ENCODE results near the gene ERG. TPM values are rescaled to one million over a fixed set of nuclear protein-coding genes. Genes with fewer than 3 reads are reported as not detected.

Gene ERG
- total RNA-seq, 1 donor from 2014 or later, result under 0.01 TPM

GRCh38 chr21:38434913-38435533, 63.3 kb downstream of the ERG start:
- FAIRE-seq (no peak), DNase-seq (ENCODE audit: low read depth) (peak; percentile 57)
- no peaks in the 10 kb centered on the region for H3K27me3 ChIP-seq (ENCODE audit: control insufficient read depth, insufficient read depth, low read length)
- no peaks in the 10 kb centered on the region for H3K36me3 ChIP-seq (ENCODE audit: control insufficient read depth, insufficient read depth, low read length)
- TF ChIP-seq CTCF (IDR thresholded peaks at IDR 0.05; ENCODE audit: insufficient read depth, low read length, severe bottlenecking), result no peak
- H3K4me3 ChIP-seq (ENCODE audit: low read depth, low read length), result no peak overlapping the region

GRCh38 chr21:38433471-38433870, 64.8 kb downstream of the ERG start:
- no peak for DNase-seq (ENCODE audit: low read depth)
- H3K27me3 ChIP-seq (ENCODE audit: control insufficient read depth, insufficient read depth, low read length), result no peaks in the 10 kb centered on the region
- no peaks in the 10 kb centered on the region for H3K36me3 ChIP-seq (ENCODE audit: control insufficient read depth, insufficient read depth, low read length)
- no peak overlapping the region for H3K4me3 ChIP-seq (ENCODE audit: low read depth, low read length)
- TF ChIP-seq CTCF (IDR thresholded peaks at IDR 0.05; ENCODE audit: insufficient read depth, low read length, severe bottlenecking), result no peak
- no peak for FAIRE-seq

- peak; percentile 75 for FAIRE-seq
- Histone ChIP-seq H3K27me3 (ENCODE audit: control insufficient read depth, insufficient read depth, low read length) (no peaks in the 10 kb centered on the region), H3K4me3 (ENCODE audit: low read depth, low read length) (no peak overlapping the region), H3K36me3 (ENCODE audit: control insufficient read depth, insufficient read depth, low read length) (no peaks in the 10 kb centered on the region)
- TF ChIP-seq CTCF (IDR thresholded peaks at IDR 0.05; ENCODE audit: insufficient read depth, low read length, severe bottlenecking), result no peak
- DNase-seq (ENCODE audit: low read depth), result no peak
Observed at GRCh38 chr21:38430401-38430984, 67.8 kb downstream of the ERG start.

GRCh38 chr21:38429011-38429410, 69.3 kb downstream of the ERG start:
- Histone ChIP-seq H3K36me3 (ENCODE audit: control insufficient read depth, insufficient read depth, low read length) (no peaks in the 10 kb centered on the region), H3K4me3 (ENCODE audit: low read depth, low read length) (no peak overlapping the region), H3K27me3 (ENCODE audit: control insufficient read depth, insufficient read depth, low read length) (no peaks in the 10 kb centered on the region)
- FAIRE-seq (no peak), DNase-seq (ENCODE audit: low read depth) (no peak)
- no peak for TF ChIP-seq CTCF (IDR thresholded peaks at IDR 0.05; ENCODE audit: insufficient read depth, low read length, severe bottlenecking)

- Histone ChIP-seq H3K4me3 (ENCODE audit: low read depth, low read length) (no peak overlapping the region), H3K27me3 (ENCODE audit: control insufficient read depth, insufficient read depth, low read length) (no peaks in the 10 kb centered on the region), H3K36me3 (ENCODE audit: control insufficient read depth, insufficient read depth, low read length) (no peaks in the 10 kb centered on the region)
- DNase-seq (ENCODE audit: low read depth), result no peak
- no peak for TF ChIP-seq CTCF (IDR thresholded peaks at IDR 0.05; ENCODE audit: insufficient read depth, low read length, severe bottlenecking)
- FAIRE-seq, result no peak
Observed at GRCh38 chr21:38428211-38428610, 70.1 kb downstream of the ERG start.

Data from bronchial epithelial cell (primary cell).